Measurements from ENCODE around the gene GBP3.
A peak's percentile ranks its signal among the peaks of the same experiment; 100 is the strongest.

Gene GBP3

DNA sequence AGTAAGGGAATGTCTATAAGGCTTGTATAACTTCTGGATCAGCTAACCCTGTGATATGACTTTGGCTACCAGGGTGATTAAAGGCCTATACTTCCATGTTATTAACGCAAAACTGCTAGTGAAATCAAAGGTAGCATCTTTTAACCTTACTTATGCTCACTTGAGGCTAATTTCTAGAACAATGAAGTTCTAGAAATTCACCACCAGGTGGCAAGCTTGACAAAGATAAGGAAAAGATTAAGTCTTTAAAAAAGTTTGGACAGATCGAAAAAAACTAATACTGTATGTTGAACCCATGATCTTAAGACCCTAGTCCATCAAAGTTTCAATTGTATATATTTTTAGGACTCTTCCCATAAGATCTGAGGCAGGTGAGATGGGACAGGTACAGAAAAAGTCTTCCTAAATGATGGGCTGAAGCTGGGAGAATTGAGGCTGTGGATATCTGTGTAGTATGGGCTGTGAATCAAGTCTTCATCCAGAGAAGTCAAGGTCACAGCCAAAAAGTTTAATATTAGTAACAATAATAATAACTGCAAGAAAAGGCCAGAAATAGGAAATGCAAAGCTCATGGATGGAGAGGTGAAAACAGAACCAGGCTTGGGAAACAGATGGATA lies 49.0 kb downstream of the GBP3 start:
- DNase-seq, result peak; percentile 74

GRCh38 chr1:88961647-88962275 lies 60.9 kb downstream of the GBP3 start:
- DNase-seq, result no peak

DNA sequence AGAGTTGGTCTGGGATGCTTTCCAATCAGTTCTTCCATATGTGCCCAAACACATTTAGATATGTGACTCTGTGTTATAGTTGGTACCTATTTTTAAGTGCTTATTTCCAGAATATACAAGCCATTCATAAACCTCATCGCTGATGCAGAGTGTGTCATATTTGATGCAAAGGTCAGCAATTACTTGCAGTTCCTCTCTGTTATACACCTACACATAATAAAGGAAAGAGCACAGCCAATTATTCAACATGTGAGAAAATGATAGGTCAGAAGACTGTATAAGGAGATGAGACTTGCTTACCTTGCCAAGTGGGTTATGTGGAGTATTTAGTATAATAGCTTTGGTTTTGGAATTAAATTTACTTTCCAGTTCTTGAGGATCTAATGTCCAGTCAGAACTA lies 61.6 kb downstream of the GBP3 start:
- DNase-seq, result no peak
